A673 (cell line): Measurements from ENCODE around the gene FGF14. TPM values are rescaled to one million over a fixed set of nuclear protein-coding genes. Genes with fewer than 3 reads are reported as not detected.

ENCODE experiments used
- BruUV-seq: library from RNA; stranded (reverse); fragments of 400-500 nt; replicated peaks from 2 replicates; lab custom pipeline; 2021; lab: Mats Ljungman, UMichigan
- CTCF ChIA-PET: fragments of 300-600 bp; sonication (Branson Sonifier 250); formaldehyde crosslinking; loops from one replicate; lab custom pipeline; 2022; ENCODE audit warnings: antibody characterized with exemption; lab: Charles Lee
- POLR2A ChIA-PET: fragments of 300-600 bp; sonication (Branson Sonifier 250); formaldehyde crosslinking; loops from one replicate; lab custom pipeline; 2022; ENCODE audit warnings: antibody characterized with exemption; ENCODE audit not compliant: low non-redundant PET; lab: Charles Lee
- DNase-seq: peaks from one replicate; pipeline ENCODE4 v3.0.0-alpha.2; 2015; ENCODE audit warnings: low spot score
- H3K27ac ChIP-seq: fragments of 200-600 bp; sonication (generic); 2 replicates; pipeline ENCODE4 v1.5.1; 2016; ENCODE audit warnings: mixed run types, low read depth, mild to moderate bottlenecking, mixed read lengths, antibody characterized with exemption, low read length; ENCODE audit not compliant: poor library complexity, severe bottlenecking
- H3K27me3 ChIP-seq: fragments of 200-600 bp; sonication (generic); replicated peaks from 2 replicates; pipeline ENCODE4 v1.6.1; 2017; ENCODE audit warnings: mixed run types, low read depth, mild to moderate bottlenecking, mixed read lengths, antibody characterized with exemption, low read length; ENCODE audit not compliant: insufficient read depth, poor library complexity
- H3K36me3 ChIP-seq: fragments of 200-600 bp; sonication (generic); 2 replicates; pipeline ENCODE4 v1.6.1; 2016; ENCODE audit warnings: mixed run types, mild to moderate bottlenecking, mixed read lengths, antibody characterized with exemption, low read length; ENCODE audit not compliant: insufficient read depth, poor library complexity, severe bottlenecking
- H3K4me1 ChIP-seq: fragments of 200-600 bp; sonication (generic); 2 replicates; pipeline ENCODE4 v1.6.1; 2017; ENCODE audit warnings: mixed run types, mild to moderate bottlenecking, mixed read lengths, antibody characterized with exemption, low read length; ENCODE audit not compliant: insufficient read depth, poor library complexity, severe bottlenecking
- H3K4me3 ChIP-seq: fragments of 200-600 bp; sonication (generic); 2 replicates; pipeline ENCODE4 v1.5.1; 2016; ENCODE audit warnings: low read depth, mixed run types, mild to moderate bottlenecking, mixed read lengths, low read length; ENCODE audit not compliant: poor library complexity, severe bottlenecking
- H3K9me3 ChIP-seq: fragments of 200-600 bp; sonication (generic); 2 replicates; pipeline ENCODE4 v1.6.1; 2016; ENCODE audit warnings: mixed run types, low read depth, mild to moderate bottlenecking, mixed read lengths, antibody characterized with exemption, low read length; ENCODE audit not compliant: poor library complexity, severe bottlenecking
- CTCF ChIP-seq: fragments of 300-800, 200-600 bp; sonication (generic); conservative IDR thresholded peaks from 2 replicates; pipeline ENCODE4 v1.5.1; 2017; ENCODE audit warnings: low read depth, mild to moderate bottlenecking, antibody characterized with exemption, low read length, moderate library complexity, mixed read lengths
- EZH2 ChIP-seq: fragments of 200-600 bp; sonication (generic); IDR thresholded peaks from 2 replicates; pipeline ENCODE4 v1.6.1; 2017; ENCODE audit warnings: borderline replicate concordance, low read depth, mild to moderate bottlenecking, mixed read lengths, antibody characterized with exemption, low read length; ENCODE audit not compliant: poor library complexity, severe bottlenecking
- intact Hi-C: fragments of 100-400 bp; cut with micrococcal nuclease; formaldehyde crosslinking; loops from one replicate; pipeline ENCODE4 v1.10.0; 2022; ENCODE audit not compliant: unreplicated experiment
- total RNA-seq: library from RNA; stranded (reverse); gene quantifications from 2 replicates; pipeline ENCODE4 v1.2.3, GENCODE V29; 2021

FGF14 gene
- total RNA-seq, 1 experiment from 2014 or later = 19.7 TPM

- intact Hi-C loops = no loop called here
- POLR2A ChIA-PET = no interaction called here
- Histone ChIP-seq H3K4me1 (no peaks in the 10 kb centered on the region), H3K27ac (no peak overlapping the region), H3K27me3 (no peaks in the 10 kb centered on the region), H3K9me3 (no peaks in the 10 kb centered on the region), H3K36me3 (no peaks in the 10 kb centered on the region), H3K4me3 (no peak overlapping the region)
- BruUV-seq = no TSS peak
- TF ChIP-seq CTCF = no peak
- no peak for TF ChIP-seq EZH2
- DNase-seq = no peak
- CTCF ChIA-PET = no interaction called here
These were observed 704.1 kb downstream of the FGF14 start for GRCh38 chr13:101697745-101698144.

GRCh38 chr13:101695870-101696516 is 705.9 kb downstream of the FGF14 start:
- no peak for TF ChIP-seq CTCF
- no peak for DNase-seq
- CTCF ChIA-PET = no interaction called here
- no peaks in the 10 kb centered on the region for H3K4me1 ChIP-seq
- no peaks in the 10 kb centered on the region for H3K36me3 ChIP-seq
- no peak overlapping the region for H3K4me3 ChIP-seq
- H3K9me3 ChIP-seq = no peaks in the 10 kb centered on the region
- H3K27ac ChIP-seq = no peak overlapping the region
- intact Hi-C loops = no loop called here
- POLR2A ChIA-PET = no interaction called here
- H3K27me3 ChIP-seq = no peaks in the 10 kb centered on the region
- no TSS peak for BruUV-seq

GRCh38 chr13:101691341-101691860 is 710.4 kb downstream of the FGF14 start:
- no peak for TF ChIP-seq EZH2
- no peak for TF ChIP-seq CTCF
- Histone ChIP-seq H3K27me3 (no peaks in the 10 kb centered on the region), H3K4me1 (no peaks in the 10 kb centered on the region), H3K9me3 (no peaks in the 10 kb centered on the region), H3K4me3 (no peak overlapping the region), H3K27ac (no peak overlapping the region), H3K36me3 (no peaks in the 10 kb centered on the region)
- CTCF ChIA-PET = no interaction called here
- POLR2A ChIA-PET = no interaction called here
- intact Hi-C loops = no loop called here
- no TSS peak for BruUV-seq
- DNase-seq = no peak
